SKM-1 treated with dmso at 0.1 percent for 144 hours (cell line): Measurements from ENCODE around the gene CDC42BPA.
"Not testable (repeated sequence)": the region's sequence is repeated elsewhere in the genome, so short reads cannot be mapped to it uniquely, and the experiment has no call there.

ENCODE experiments used
- DNase-seq: peaks from one replicate; lab custom pipeline; 2025; ENCODE audit not compliant: unreplicated experiment; lab: John Stamatoyannopoulos, UW

The CDC42BPA gene

DNA sequence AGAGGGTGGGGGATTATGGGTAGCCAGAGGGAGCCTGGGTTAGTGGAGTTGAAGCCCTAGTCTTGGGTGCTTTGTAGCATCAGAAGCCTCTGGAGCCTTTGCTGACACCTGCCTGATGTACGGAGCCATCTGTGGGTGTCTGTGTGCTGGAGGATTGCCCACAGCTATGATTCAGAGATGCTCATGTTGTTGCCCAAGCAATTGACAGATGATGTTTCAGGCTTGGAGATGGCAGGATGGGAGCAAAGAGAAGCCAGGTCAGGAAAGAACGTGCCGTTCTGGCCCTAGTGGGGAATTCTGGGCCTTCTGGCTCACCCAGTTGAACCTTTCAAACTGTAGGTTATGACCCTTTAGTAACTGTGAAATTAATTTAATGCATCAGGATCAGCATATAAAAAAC is 350.6 kb downstream of the CDC42BPA start:
- no peak for DNase-seq

DNA sequence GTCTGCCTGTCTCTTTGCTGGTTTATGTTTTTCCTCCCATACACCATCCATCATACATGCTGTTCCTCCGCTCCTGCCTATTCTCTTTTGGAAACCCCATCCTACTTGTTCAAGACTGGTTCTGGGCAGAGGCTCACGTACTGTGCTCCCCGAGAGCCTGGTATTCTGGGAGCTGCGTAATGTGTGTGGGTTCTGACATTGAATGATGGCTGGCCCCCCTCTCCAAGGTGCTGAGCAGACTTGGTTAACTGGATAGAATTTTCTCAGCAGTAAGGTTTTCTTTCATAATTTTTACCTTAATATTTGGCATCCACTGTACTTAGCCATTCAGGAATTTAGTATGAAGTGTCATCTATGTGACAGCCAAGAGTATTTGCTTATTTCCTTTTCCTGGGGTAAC is 351.6 kb downstream of the CDC42BPA start:
- no peak for DNase-seq

DNA sequence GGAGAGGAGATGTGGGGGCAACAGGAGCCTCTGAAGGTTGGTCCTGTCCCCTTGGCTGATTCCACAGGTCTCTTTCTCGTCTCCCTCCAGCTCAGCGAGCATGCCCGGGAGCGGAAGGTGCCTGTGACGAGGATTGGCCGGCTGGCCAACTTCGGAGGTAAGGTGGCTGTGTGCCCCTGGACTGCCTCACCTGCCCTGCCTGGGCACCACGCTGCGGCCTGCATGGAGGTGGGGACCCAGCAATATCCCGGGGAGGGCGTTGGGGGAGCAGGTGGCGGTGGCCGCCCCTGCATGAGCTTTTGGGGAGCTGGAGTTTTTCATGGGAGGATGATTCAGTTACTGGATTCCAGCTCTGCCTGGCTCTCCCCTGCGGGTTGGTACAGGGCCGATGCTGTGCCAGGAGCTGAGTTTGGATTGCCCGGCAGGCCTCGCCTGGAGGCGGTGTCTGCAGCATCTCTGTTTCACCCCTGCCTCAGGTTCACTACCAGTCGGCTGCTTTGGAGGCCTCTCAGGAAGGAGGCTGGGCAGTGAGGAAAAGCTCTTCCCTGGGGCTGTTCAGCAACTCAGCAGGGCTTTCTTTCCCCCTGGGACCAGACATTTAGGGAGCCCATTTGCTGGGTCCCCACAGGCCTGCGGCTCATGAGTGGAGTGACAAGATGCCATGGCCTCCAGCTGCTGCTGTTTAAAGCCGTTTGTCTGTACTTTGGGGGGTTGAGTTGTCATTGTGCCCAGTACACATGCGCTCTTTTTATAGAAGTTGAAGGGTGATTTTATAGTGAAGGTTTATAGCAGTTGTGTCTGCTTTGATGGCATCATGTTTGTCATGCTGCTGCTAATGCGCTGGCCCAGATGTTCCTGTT is 352.5 kb downstream of the CDC42BPA start:
- no peak for DNase-seq

DNA sequence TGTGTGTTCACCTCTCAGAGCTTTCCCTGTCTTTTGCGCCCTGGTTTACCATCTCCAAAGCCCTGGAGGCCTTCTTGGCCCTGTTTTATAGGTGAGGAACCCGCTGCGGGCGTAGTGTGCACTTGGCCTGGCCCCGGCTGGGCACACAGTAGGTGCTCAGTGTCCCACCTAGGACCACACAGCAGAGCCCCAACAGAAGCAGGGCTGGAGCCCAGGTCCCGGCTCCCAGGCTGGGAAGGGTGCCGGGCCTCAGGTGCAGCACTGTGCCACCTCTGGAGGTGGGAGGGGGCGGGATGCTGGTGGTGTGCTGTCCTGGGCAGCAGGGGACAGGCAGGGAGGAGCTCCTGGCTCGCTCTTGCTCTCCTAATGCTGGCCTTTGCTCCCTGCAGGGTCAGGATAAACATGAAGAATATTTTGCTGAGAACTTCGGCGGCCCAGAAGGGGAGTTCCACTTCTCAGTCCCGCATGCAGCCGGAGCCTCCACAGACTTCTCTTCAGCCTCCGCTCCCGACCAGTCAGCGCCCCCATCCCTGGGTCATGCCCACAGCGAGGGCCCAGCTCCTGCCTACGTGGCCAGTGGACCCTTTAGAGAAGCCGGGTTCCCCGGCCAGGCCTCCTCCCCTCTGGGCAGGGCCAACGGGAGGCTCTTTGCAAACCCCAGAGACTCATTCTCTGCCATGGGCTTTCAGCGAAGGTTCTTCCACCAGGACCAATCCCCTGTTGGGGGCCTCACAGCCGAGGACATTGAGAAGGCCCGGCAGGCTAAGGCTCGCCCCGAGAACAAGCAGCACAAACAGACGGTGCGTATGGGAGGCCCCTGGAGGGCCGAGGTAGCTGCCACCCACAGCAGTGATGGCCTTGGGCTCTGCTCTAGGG is 353.4 kb downstream of the CDC42BPA start:
- no peak for DNase-seq

DNA sequence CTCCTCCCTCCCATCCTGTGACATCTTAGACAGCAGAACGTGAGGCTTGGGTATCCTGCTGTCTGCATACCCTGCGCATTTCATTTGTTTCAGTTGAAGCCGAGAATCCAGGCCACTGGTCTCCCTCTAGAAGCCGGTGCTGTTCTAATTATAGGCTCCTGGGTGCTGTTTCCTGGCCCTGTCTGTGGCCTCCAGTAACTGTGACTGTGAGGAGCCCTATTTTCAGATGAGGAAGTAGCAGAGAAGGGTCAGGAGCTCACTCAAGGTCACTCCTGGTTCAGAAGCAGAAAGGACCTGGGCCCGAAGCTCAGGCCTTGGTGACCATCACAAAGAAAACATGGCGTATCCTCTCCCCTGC is 354.2 kb downstream of the CDC42BPA start:
- DNase-seq, result peak; percentile 96

DNA sequence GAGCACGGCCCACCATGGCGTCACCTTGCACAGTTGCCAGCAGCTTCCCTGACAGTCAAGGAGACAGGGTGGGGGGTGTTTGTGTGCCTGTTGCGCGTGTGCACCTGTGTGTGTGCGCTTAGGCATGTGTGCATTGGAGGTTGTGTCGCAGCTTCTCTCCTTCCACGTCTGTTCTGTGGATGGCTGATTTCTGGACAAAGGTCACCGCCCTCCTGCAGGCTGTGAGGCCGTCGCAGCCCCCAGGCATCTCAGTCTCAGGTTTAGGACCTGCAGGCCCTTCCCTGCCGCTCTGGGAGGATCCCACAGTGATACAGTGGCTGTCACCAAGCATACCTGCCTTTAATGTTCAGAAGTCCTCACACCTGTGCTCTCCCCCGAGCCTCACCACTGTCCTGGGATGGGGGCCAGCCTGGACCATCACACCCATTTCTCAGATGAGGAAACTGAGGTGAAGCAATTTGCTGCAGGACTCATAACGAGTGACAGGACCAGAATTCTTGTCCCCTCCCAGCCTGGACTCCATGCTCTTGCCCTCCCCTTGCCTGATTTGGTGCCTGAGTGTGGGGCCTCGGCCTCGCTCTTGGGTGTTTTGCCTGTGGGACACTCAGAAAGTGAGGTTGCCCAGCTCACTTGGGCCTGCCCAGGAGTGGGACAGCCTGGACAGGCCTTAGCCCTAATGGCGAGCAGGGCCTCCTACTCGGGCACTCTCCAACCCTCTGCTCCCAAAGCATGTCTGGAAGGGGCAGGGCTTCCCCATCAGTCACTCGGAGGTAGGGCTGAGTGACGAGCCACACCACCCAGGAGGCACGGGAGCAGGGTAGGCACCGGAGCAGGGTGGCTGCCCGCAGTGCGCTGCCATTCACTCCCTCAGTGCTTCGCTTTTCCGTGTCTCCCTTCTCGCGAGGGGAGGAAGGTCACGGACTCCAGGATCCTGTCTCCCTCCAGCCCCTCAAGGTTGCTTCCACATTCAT is 355.6 kb downstream of the CDC42BPA start:
- no peak for DNase-seq

DNA sequence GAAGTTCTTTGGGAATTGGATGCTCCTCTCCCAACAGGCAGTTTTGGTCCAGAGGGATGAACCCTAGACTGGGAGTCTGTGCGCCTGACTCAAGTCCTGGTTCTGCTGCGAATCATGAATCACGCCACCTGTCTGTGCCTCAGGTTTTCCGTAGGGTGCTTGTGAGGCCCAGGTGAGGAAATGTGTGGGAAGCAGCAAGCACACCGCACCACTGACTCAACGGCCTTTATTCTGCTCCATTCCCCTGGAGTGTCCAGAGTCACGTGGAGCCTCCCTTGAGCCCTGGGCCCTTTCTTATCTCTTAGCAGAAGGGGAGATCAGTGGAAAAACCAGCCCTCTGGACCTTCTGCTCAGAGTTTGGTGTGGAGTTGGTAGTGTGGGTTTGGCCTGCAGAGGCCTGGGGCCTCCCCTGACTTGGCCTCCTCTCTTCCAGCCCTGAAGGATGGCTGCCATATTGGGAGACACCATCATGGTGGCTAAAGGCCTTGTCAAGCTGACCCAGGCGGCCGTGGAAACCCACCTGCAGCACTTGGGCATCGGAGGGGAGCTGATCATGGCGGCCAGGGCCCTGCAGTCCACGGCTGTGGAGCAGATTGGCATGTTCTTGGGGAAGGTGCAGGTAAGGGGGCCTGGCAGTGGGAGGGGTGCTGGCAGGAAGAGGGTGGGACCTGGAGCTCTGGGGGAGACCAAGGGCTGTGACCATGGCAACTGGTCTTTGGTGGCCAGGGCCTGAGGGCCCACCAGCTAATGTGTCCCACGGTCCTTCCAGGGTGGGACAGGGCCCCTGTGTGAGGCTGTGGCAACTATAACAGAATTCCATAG is 357.1 kb downstream of the CDC42BPA start:
- no peak for DNase-seq

DNA sequence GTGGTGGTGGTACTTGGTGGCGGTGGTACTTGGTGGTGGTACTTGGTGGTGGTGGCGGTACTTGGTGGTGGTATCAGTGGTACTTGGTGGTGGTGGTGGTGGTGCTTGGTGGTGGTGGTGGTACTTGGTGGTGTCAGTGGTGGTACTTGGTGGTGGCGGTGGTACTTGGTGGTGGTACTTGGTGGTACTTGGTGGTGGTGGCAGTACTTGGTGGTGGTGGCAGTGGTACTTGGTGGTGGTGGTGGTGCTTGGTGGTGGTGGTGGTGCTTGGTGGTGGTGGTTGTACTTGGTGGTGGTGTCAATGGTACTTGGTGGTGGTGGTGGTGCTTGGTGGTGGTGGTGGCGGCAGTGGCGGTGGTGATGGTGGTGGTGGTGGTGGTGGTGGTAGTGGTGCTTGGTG is 358.0 kb downstream of the CDC42BPA start:
- DNase-seq, result no peak

DNA sequence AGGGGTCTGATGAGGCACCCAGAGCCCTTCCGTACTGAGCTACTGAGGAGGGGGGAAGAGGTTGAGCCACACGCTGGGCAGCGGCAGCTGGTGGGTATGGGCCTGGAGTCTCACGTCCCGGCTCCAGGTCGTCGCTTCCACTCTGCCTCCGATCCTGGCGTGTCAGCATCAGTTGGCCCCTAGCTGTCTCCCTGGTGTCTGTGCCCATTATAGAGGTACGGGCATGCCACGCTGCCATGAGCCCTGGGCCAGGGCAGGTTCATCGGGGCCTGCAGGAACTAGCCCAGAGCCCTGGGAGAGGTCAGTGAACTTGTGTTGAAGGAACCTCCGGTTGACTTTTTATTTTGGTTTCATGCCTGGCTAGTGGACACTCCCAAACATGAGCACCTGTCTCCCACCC is 360.0 kb downstream of the CDC42BPA start:
- DNase-seq, result no peak

DNA sequence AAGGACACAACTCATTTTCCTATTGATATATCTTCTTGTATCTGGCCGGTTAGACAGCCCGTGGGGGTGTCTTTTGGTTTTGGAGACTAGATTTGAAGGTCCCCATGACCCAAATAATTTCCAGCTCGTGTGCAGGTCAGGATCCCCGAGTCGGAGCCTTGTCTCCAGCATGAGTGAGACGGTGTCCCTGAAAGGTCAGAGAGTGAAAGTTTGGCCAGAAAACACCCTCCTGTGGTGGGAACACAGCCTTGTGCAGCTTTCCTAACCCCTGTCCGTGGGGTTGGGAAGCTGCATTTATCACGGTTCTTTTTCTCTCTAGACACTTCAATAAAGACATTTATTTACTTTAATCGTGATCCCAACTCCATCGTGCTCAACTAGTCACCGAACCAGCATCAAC is 360.6 kb downstream of the CDC42BPA start:
- no peak for DNase-seq

DNA sequence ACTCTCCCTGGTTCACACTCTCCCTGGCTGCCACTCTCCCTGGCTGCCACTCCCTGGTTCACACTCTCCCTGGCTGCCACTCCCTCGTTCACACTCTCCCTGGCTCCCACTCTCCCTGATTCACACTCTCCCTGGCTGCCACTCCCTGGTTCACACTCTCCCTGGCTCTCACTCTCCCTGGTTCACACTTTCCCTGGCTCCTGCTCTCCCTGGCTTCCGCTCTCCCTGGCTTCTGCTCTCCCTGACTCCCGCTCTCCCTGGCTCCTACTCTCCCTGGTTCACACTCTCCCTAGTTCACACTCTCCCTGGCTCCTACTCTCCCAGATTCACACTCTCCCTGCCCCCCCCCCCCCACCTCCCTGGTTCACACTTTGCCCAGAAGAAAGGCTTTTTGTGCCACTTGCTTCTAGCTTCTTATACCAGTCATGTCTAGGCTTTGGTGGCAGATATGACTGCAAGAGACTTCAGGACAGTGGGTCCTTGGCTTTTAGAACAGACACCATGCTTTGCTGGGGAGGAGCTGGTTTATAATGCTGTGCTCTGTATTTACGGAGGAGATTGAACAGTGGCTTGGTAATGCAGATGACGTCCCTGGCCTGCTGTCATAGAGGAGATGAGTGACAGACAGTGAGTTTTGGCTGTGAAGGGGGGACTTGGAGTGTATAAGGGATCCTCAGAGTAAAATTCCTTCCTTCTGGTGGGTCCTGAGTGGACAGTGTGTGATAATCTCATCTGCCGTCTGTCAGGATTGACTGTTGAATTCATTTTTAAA is 361.2 kb downstream of the CDC42BPA start:
- no peak for DNase-seq

DNA sequence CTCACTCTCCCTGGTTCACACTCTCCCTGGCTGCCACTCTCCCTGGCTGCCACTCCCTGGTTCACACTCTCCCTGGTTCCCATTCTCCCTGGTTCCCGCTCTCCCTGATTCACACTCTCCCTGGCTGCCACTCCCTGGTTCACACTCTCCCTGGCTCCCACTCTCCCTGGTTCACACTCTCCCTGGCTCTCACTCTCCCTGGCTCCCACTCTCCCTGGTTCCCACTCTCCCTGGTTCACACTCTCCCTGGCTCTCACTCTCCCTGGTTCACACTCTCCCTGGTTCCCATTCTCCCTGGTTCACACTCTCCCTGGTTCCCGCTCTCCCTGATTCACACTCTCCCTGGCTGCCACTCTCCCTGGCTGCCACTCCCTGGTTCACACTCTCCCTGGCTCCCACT is 362.4 kb downstream of the CDC42BPA start:
- DNase-seq, result not testable (repeated sequence)

DNA sequence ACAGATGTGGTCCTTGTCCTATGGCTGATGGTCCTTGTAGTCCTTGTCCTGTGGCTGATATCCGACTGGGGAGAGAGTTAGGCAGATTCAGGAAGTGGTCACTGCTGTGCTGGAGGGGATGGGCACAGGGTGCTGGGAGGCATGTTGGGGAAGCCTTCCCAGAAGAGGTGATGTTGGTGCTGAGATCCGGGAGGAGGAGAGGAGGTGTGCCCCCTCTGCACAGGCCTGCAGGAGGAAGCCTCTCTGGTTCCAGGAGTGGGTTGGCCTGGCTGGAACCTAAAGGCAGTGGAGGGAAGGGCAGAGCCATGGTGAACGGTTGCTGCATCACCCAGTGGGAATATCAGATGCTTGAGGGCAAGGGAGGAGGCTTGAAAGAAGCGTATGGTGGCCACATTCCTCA is 363.5 kb downstream of the CDC42BPA start:
- no peak for DNase-seq

DNA sequence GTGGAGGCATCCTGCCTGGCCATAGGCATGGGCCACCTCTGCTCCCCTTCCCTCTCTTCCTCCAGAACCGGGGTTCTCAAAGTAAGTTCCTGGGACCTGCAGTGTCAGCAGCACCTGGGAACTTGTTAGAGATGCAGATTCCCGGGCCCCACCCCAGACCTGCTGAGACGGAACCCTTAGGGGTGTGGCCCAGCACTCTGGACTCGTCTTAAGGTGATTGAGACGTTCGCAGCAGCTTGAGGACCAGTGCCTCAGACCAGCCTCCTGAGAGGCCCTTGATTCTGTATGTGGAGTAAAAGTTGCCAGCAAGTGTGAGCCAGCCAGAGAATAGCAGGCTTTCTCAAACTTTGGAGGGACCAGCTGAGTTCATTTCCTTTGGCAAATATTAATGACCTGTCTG is 364.0 kb downstream of the CDC42BPA start:
- no peak for DNase-seq

DNA sequence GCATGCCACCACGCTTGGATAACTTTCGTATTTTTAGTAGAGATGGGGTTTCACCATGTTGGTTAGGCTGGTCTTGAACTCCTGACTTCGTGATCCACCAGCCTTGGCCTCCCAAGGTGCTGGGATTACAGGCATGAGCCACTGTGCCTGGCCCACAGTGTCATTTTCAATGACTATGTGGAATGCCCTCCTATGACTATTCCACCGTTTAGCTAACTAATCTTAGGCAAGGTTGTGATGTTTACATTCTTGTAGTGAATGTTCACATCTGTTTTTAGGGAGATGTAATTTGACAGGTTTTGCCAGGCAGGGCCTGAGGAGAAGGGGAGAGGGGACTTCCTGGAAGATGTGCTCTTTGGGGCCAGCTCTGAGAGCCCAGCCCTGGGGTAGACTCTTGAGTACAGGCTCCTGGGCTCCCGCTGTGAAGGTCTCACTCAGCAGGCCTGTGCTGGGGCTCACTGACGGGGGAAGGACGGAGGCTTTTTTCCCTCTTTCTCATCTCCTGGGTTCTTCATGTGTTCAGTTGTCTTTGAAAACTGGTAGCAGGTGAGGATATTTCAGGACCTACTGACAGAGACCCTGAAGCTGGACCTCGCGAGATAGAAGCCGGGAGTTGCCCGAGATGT is 365.0 kb downstream of the CDC42BPA start:
- DNase-seq, result no peak

DNA sequence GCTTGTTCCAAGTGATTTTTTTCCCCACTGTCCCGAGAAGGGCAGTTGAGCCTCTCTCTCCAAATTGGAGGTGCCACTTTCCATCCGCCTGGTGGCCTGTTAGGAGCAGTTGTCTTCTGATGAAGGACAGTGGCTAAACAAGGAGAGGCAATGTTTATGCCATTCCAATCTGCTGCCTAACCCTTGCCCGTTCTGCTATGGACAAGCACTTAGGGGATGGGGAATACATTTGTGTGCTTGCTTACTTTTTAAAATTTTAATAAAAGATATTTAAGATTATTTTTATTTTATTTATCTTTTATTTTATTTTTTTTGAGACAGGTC is 366.2 kb downstream of the CDC42BPA start:
- no peak for DNase-seq

DNA sequence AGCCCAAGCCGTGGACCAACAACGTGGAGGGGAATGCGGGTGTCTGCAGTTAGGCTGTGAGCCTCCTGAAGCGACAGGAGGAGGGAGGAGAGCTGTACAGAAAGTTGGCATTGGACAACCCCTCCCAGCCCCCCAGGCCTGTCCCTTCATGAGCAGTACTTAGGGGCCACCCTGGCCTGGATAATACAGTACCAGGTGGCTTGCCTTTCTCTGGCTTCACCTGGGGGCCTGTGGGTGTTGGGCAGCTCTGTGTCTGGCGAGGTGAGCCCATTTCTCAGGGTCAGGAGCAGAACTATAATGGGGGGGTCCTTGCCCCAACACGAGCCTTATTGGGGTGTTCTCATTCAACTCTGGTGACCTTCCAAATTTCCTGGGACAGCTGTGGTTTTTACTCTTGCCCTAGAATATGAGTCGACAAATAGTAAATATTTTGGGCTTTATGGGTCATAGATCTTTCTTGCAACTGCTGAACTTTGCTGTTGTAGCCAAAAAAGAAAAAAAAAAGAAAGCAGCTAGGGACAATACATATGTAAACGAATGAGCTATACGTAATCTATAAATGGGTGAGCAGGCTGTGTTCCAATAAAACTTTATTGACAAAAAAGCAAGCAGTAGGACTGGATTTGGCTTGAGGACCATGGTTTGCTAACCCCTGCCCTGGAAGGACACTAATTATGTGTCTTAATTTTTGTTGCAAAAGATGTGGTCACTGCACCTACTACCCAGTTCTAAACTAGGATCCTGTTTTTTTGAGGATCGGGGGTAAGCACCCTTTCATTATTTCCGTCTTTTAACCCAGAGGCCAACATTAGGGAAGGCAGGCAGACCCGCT is 366.8 kb downstream of the CDC42BPA start:
- DNase-seq, result peak; percentile 64

DNA sequence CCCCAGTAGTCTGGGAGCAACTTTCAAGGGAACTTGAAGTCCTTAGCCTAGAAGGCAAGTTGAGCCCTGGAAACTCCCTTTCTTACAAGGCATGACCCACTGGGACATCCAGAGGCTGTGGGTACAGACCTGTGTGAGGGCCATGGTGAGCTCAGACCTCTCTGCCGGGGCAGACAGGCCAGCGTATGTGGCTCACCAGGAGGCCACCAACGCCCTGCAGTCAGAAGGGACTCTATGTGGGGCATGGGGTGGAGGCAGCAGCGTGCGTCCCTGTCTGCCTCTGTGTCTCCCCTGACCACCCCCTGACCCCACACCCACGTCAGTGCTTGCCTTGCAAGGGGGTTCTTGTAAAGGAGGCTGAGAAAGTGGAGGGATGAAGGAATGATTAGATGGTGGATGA is 367.4 kb downstream of the CDC42BPA start:
- DNase-seq, result no peak
